AG08395 (cell line): ENCODE data around the gene COL25A1.
"Not testable (repeated sequence)": the region's sequence is repeated elsewhere in the genome, so short reads cannot be mapped to it uniquely, and the experiment has no call there.

ENCODE experiments used
- DNase-seq: peaks from one replicate; pipeline ENCODE4 v3.0.0; 2012; ENCODE audit warnings: mixed read lengths, low spot score

Gene COL25A1

GRCh38 chr4:109010521-109010920 is 291.9 kb downstream of the COL25A1 start:
- DNase-seq = no peak

DNA sequence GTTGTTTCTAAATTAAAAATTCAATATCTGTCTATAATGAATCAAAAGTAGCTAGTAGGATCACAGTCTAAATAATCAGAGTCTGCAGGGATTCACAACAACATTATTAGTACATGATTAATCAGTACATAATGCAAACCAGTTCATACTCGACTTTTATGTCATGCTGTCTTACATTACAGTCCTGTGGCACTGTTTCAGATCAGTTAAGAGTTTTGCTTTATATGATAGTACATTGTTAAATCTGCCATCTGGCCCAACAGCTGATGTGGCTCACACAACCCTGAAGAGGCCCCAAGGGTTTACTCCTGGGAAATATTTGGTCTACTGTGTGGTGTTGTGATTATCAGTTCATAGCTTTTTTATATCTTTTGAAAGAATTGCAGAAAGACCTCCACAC is 292.5 kb downstream of the COL25A1 start:
- no peak for DNase-seq

DNA sequence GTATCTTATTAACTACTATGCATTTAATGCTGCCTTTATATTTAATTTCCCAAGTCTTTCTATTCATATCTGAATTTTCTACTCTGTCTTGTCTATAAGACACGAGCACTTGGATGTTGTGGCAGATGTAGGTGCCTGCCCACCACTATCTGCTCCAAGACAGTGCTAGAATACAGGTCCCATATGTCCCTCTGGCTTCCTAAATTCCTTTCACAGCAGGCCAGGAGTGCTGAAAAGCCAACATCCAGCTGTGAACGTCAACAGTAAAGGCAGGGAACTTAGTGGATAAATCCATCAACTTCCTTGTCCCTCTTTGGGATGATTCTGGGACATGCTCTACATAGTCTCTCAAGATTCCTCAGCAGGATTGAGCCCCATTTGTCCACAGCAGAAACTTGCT is 294.5 kb downstream of the COL25A1 start:
- no peak for DNase-seq

DNA sequence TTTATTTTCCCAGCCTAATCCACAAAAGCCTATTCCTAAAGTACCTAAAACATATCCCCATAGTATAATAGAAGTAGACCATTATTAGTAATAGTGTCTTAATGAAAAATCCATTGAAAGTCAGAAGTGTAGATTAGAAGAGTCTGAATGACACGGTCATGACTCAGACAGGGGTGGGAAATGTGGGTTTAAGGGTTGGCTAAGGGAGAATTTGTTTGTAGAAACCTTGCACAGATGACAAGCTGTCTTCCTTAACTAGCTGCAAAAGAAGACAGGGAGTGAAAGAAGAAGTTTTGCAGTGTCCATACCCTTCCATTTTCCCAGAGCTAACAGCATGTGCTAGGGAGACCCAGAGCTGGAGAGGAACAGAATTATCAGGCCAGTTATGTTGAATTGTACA is 296.9 kb downstream of the COL25A1 start:
- DNase-seq = peak; percentile 26

GRCh38 chr4:109004418-109004817 is 298.0 kb downstream of the COL25A1 start:
- no peak for DNase-seq

- no peak for DNase-seq
These were observed 298.5 kb downstream of the COL25A1 start for GRCh38 chr4:109003964-109004363.

DNA sequence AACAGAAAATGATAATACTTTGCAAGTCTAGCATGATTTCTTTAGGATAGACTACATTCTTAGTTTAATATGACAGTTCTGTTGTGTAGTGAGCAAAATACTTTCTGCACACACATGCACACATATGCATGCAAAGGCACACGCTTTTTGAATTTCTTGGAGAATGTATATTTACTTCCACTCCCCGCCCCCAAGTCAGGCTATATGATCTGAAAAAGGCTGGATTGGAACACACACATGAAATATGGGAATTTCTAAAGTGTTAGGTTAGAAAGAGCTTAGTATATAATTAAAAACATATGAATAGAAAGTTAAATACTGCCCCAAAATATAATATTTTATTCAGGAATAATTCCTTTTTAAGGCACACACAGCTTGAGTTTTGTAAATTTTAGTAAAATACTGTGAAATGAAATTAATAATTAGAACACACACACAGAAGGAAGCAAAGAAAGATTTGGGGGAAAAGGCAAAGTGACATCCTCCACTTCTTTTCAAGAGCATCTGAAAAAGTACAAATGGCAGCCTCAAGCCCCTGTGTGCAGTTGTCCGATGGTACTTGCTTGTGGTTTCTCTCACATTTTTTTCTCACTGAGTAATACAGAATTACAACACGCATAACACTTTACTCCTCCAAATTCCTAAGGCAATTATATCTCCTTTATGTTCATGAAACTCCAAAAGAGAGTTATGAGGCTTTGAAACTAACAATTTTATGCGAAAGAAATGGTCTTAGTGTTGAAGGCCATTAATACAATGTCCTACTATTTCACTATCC is 310.7 kb downstream of the COL25A1 start:
- peak; percentile 66 for DNase-seq

DNA sequence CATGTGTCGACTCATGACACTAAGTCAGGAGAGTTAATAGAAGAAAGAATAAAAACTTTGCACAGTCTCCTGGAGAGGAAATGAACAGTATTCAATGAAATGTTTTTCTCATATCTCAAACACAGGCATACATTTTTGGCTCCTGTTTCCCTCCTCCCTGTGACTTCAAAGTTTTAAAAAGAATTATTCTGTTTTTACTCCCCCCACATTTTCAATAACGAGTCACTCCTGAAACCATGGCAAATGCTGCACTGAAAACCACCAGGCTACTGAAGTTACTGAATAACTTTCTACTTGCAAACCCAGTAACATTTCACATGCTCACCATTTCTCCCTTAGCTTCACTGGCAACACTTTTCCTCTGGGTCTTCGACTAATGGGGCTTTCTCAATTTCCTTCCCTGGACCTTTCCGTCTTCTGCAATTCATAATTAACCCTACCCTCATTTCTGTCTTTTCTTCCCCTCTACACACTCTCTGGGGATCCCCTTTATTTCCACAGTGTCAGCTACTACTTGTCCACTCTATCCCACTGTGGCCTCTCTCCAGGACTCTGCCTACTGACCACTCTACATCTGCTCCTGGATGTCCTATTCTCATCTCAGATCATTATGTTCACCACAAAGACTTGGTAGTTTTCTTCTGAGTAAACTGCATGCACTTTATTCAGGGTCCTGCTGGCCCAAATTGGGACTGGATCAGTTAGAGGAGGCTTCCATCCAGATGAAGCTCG is 313.8 kb downstream of the COL25A1 start:
- DNase-seq = peak; percentile 5

DNA sequence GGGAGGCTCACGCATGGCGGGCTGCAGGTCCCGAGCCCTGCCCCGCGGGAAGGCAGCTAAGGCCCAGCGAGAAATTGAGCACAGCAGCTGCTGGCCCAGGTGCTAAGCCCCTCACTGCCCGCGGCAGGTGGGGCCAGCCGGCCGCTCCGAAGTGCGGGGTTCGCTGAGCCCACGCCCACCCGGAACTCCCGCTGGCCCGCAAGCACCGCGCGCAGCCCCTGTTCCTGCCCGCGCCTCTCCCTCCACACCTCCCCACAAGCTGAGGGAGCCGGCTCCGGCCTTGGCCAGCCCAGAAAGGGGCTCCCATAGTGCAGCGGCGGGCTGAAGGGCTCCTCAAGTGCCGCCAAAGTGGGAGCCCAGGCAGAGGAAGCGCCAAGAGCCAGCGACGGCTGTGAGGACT is 318.0 kb downstream of the COL25A1 start:
- not testable (repeated sequence) for DNase-seq

- peak; percentile 6 for DNase-seq
These were observed 319.9 kb downstream of the COL25A1 start for GRCh38 chr4:108982402-108983185.

DNA sequence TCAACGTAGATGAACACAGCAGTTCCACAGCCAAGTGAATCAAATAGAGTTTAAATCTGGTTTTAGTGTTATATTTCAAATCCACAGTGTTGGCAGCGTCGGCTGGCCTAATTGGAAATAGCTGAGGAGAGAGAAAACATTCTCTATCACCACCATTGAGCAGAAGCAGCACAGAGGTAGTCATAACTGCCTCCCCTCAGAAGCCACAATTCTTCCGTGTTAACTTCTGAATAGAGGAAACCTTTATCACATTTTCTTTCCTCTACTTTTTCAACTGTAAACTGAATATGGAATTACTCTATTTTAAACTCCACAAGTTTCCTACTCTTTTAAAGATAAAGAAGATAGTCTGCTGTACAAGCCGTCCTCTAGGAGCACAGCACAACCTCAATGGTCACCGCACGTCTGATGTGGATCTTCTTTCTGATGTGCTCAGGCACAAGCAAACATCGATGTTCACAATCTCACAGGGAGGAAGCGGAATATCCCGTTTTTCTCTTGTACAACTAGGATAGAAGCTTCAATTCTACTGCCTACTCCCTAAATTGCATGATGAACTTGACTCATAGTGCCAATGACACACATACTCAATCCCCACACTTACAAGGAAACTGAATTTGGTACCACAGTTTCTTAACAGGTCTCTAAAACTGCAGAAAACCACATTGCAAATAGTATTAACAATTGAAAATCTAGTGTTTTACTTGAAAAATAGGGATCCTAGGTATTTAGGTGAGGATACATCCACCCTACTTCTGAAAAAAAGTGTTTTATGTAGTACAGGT is 321.8 kb downstream of the COL25A1 start:
- DNase-seq = no peak

- DNase-seq = no peak
These were observed 322.7 kb downstream of the COL25A1 start for GRCh38 chr4:108979759-108980158.

DNA sequence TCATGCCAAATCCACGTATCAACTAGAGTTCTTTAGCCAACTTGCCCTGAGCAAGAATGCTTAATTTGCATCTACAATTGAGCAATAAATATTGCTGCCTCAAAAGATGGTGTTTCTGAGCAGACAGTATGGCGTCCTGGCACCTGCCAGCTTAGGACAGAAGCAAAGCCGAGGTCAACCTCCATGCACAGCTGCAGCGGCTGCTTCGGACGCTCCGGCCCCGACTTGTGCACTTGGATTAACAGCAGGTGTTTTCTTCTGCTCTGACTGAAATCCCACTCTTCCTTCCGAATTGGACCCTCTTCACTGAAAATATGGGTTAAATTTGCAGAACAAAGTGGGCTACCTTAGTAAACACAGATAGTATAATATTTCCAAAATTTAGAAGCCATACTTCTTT is 324.4 kb downstream of the COL25A1 start:
- DNase-seq = no peak

GRCh38 chr4:108972613-108973283 is 329.7 kb downstream of the COL25A1 start:
- no peak for DNase-seq

- no peak for DNase-seq
These were observed 331.0 kb downstream of the COL25A1 start for GRCh38 chr4:108971473-108971872.

DNA sequence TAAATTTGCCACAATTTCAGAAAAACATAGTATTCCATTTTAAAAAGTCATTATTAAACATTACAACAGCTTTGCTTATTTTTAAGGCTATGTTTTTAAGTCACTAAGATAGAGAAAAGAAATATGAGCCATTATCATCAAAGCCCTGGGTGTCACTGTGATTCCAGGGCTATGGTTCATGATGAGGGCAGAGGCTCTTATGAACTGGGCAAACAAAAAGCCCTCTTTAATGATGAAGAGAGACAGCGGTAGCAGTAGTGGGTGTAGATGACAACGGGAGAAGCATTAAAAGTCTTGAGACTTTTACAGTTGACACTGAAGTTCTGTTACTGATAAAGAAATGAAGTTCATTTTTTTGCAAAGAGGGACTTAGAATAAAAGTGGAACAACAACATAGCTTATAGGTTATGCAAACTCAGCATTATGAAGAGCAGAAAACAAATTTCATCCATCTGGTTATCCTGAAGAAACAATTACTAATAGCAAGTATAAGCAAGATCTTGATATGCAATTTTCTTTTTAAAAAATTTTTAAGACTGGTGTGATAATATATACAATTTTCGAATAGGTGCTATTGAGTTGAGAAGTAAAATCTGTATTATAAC is 336.9 kb downstream of the COL25A1 start:
- no peak for DNase-seq

GRCh38 chr4:108965016-108965415 is 337.4 kb downstream of the COL25A1 start:
- no peak for DNase-seq

- no peak for DNase-seq
These were observed 338.5 kb downstream of the COL25A1 start for GRCh38 chr4:108963910-108964309.

- DNase-seq = no peak
These were observed 343.0 kb downstream of the COL25A1 start for GRCh38 chr4:108959491-108959890.

DNA sequence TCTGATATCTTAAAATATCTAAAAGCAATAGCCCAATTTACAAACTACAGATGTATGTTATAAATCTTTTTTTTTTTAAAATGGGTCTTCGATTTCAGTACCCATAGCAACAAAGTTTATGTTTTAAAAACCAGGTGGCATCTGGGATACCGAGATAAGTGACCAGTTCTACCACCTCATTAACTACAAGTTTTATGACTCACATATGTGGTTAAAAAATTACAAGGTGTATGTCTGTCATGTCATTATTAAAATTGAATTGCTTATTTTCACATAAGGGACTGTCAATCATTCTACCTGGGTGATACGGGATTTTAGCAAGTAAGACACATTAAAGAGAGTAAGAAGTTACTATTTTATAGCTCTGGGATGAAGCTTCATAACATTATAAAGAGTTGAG is 347.6 kb downstream of the COL25A1 start:
- DNase-seq = no peak

DNA sequence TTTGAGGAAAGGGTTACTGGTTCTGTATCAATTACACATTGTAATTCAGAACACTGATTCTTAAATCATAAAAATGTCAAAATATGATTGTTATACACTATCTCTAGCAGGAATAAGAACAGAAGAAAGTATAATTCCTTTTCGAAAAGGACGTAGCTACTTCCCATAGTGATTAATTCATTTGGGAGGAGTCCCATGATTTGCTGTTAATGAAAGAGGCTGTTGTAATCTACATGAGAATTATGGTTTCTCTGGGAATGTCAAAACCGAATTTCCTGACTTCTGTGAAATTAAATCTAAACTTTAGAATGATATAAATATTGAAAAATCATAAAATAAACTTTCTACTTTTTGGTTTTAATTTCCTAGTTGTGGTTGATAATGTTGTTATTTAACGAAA is 348.5 kb downstream of the COL25A1 start:
- no peak for DNase-seq
